ENCODE results near the gene CACNA1S. TPM values are rescaled to one million over a fixed set of nuclear protein-coding genes. Genes with fewer than 3 reads are reported as not detected.

The CACNA1S gene
- total and polyA plus RNA-seq, 2 of the 13 experiments (the other 11 are each of a cell fraction or from before 2014, with no cell fraction given), result not detected

- ChIA-PET POLR2A (no interaction called here), CTCF (ENCODE audit: low intra/inter-chr PET ratio, low total read pairs) (no interaction called here)
- DNase-seq (ENCODE audit: low spot score) (no peak), ATAC-seq (no peak), FAIRE-seq (no peak)
- Histone ChIP-seq H3K27me3 (ENCODE audit: control insufficient read depth in 1 of 2, insufficient read depth in 2 of 2, low read length in 2 of 2) (no peaks in the 10 kb centered on the region), H3K9me3 (ENCODE audit: low read length) (no peaks in the 10 kb centered on the region), H3K79me2 (ENCODE audit: insufficient read depth, low read length) (no peaks in the 10 kb centered on the region), H3K9ac (ENCODE audit: insufficient read depth, low read depth, low read length) (no peak overlapping the region), H3K4me3 (replicated peaks in 1 of 3; ENCODE audit: insufficient read depth in 1 of 3, low read depth in 2 of 3, low read length in 3 of 3) (no peak overlapping the region), H3K4me1 (ENCODE audit: insufficient read depth, low read length) (no peaks in the 10 kb centered on the region), H2AFZ (ENCODE audit: low read length) (no peak overlapping the region), H3K27ac (ENCODE audit: extremely low read length, insufficient read depth, low read length) (no peak overlapping the region), H3K4me2 (ENCODE audit: low read depth, low read length) (no peak overlapping the region), H3K36me3 (replicated peaks in 1 of 2; ENCODE audit: control insufficient read depth in 1 of 2, insufficient read depth in 2 of 2, low read length in 2 of 2) (peaks cover 12 to 72% of the 10 kb centered on the region in 2 experiments), H4K20me1 (ENCODE audit: insufficient read depth, low read length) (no peaks in the 10 kb centered on the region)
- in situ Hi-C loops (cut with HindIII; ENCODE audit: extremely low pct_ligation_motif_present, low pct_unique_long_range_greater_than_20kb) (no loop called here), intact Hi-C loops (cut with micrococcal nuclease; ENCODE audit: unreplicated experiment) (no loop called here)
- no TSS peak for BruUV-seq (replicated peaks)
- no peak for TF ChIP-seq RBFOX2 (IDR thresholded peaks at IDR 0.05; ENCODE audit: low read depth, low read length)
- TF ChIP-seq SOX5 (CRISPR knock-in tag; IDR thresholded peaks at IDR 0.05; ENCODE audit: borderline replicate concordance), result no peak
- no peak for TF ChIP-seq DPF2 (CRISPR knock-in tag; IDR thresholded peaks at IDR 0.05; ENCODE audit: borderline replicate concordance, low read depth)
- TF ChIP-seq DDIT3 (CRISPR knock-in tag; IDR thresholded peaks at IDR 0.05), result no peak
- TF ChIP-seq SATB2 (CRISPR knock-in tag; IDR thresholded peaks at IDR 0.05), result no peak
- no peak for TF ChIP-seq ZNF124 (CRISPR knock-in tag; IDR thresholded peaks at IDR 0.05)
- TF ChIP-seq HOXD1 (CRISPR knock-in tag; IDR thresholded peaks at IDR 0.05), result no peak
- TF ChIP-seq FOSL1 (CRISPR knock-in tag; IDR thresholded peaks at IDR 0.05; ENCODE audit: borderline replicate concordance), result no peak
- TF ChIP-seq GABPA (IDR thresholded peaks at IDR 0.05; ENCODE audit: low read depth, low read length), result no peak
- no peak for TF ChIP-seq GABPA (CRISPR knock-in tag; IDR thresholded peaks at IDR 0.05; ENCODE audit: low read depth)
- TF ChIP-seq TFE3 (CRISPR knock-in tag; IDR thresholded peaks at IDR 0.05), result no peak
- no peak for TF ChIP-seq TIGD3 (CRISPR knock-in tag; IDR thresholded peaks at IDR 0.05; ENCODE audit: borderline replicate concordance)
- WGBS (ENCODE audit: low lambda C conversion rate), result 97% methylated on average over 6 of the region's 6 CpGs
Observed at GRCh38 chr1:201137579-201138310, 25.5 kb upstream of the CACNA1S start.
